WI38 (cell line): ENCODE measurements around the gene PLK4.

ENCODE experiments used
- H3K4me3 ChIP-seq: 2 replicates; pipeline ENCODE4 v1.5.1; 2011; ENCODE audit warnings: low read depth, mild to moderate bottlenecking, control low read depth, low read length
- CTCF ChIP-seq: IDR thresholded peaks from 2 replicates; pipeline ENCODE4 v1.5.1; 2012; ENCODE audit warnings: low read depth, mild to moderate bottlenecking, control low read depth, low read length

The PLK4 gene

GRCh38 chr4:127880763-127881562, at the start of gene PLK4:
Gene PLK4, plus strand, starts transcription at chr4:127880893. Its CDS starts 242 bp downstream, at chr4:127881135.
- TF ChIP-seq CTCF, result no peak
- peak within 1 kb of the TSS; percentile 92 for H3K4me3 ChIP-seq

- H3K4me3 ChIP-seq, result no peak overlapping the region
- TF ChIP-seq CTCF, result no peak
Measured at GRCh38 chr4:127832585-127832984, 48.1 kb upstream of the PLK4 start.

GRCh38 chr4:127843704-127844600, 36.7 kb upstream of the PLK4 start:
- no peak overlapping the region for H3K4me3 ChIP-seq
- no peak for TF ChIP-seq CTCF

- no peak for TF ChIP-seq CTCF
- no peak overlapping the region for H3K4me3 ChIP-seq
Measured at GRCh38 chr4:127844601-127845116, 36.0 kb upstream of the PLK4 start.

GRCh38 chr4:127846061-127846460, 34.6 kb upstream of the PLK4 start:
- TF ChIP-seq CTCF, result no peak
- H3K4me3 ChIP-seq, result no peak overlapping the region

GRCh38 chr4:127846765-127847164, 33.9 kb upstream of the PLK4 start:
- H3K4me3 ChIP-seq, result no peak overlapping the region
- TF ChIP-seq CTCF, result no peak
